ENCODE results near the gene TMEM51. TPM values are rescaled to one million over a fixed set of nuclear protein-coding genes. Genes with fewer than 3 reads are reported as not detected.

The TMEM51 gene
- total RNA-seq, 2 donors from 2014 or later: 26.5 to 36.9 TPM

DNA sequence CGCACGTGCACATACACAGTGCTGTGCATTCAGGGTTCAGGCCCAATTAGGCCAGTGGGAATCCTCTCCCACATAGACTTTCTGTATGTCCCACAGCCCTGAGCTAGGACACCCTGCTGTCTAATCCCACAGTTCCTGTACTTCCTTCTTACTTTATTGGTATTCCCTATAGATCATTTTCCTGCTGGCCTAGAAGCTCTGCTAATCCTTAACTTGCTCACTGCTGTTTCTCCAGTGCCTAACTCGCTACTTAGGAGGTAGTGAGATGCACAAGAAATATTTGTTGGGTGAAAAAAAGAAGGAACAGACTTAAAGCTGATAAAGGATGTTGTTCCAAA lies 59.4 kb downstream of the TMEM51 start:
- Histone ChIP-seq H3K36me3 (replicated peaks in 1 of 2; ENCODE audit: insufficient read depth in 1 of 2, low read depth in 2 of 2) (peaks cover 0 to 2% of the 10 kb centered on the region in 2 donors), H3K27me3 (no peaks in the 10 kb centered on the region), H3K4me3 (no peak overlapping the region), H3K4me1 (peaks cover 59% of the 10 kb centered on the region), H3K27ac (peak overlapping the region in 2 of 4 donors; percentile 23 to 42), H3K9me3 (no peaks in the 10 kb centered on the region)
- no peak for ATAC-seq
- TF ChIP-seq, protein P1, sequence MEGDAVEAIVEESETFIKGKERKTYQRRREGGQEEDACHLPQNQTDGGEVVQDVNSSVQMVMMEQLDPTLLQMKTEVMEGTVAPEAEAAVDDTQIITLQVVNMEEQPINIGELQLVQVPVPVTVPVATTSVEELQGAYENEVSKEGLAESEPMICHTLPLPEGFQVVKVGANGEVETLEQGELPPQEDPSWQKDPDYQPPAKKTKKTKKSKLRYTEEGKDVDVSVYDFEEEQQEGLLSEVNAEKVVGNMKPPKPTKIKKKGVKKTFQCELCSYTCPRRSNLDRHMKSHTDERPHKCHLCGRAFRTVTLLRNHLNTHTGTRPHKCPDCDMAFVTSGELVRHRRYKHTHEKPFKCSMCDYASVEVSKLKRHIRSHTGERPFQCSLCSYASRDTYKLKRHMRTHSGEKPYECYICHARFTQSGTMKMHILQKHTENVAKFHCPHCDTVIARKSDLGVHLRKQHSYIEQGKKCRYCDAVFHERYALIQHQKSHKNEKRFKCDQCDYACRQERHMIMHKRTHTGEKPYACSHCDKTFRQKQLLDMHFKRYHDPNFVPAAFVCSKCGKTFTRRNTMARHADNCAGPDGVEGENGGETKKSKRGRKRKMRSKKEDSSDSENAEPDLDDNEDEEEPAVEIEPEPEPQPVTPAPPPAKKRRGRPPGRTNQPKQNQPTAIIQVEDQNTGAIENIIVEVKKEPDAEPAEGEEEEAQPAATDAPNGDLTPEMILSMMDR (IDR thresholded peaks at IDR 0.05): no peak
- no peak for TF ChIP-seq POLR2A (IDR thresholded peaks at IDR 0.05)
- no peak for DNase-seq
- 52 to 68% methylated on average over 3 of the region's 3 CpGs for WGBS, 2 donors
- intact Hi-C loops (cut with DNase I): loop anchor here (10.0 kb wide), 1 partner anchor 52 kb away; no protein-coding TSS in a partner anchor

DNA sequence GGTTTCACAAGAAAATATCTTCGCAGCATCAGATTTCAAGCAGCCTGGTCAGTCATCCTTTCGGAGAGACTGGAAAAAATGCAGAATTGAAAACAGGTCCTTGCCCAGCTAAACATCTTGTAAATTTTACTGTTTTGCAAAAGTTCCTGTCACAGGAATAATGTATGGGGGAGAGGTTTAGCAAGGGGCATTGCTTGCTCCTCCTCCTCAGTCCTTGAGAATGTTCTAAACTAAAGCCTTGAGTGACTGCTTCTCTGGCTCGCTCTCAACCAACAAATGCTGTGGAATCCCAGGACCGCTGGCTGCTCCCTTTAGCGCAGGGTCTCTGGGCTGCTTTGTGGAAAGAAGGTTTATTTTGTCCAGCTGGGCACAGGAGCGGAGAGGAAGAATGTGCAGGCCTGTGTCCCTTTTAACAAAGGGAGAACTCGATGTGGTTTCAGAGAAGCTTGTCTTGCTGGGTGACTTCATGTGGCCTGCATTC lies 59.8 kb downstream of the TMEM51 start:
- H3K4me1 ChIP-seq: peaks cover 58% of the 10 kb centered on the region
- DNase-seq: no peak

GRCh38 chr1:15214527-15214926 lies 61.0 kb downstream of the TMEM51 start:
- peaks cover 53% of the 10 kb centered on the region for H3K4me1 ChIP-seq
- peak overlapping the region in 1 of 4 donors; percentile 20 for H3K27ac ChIP-seq
- H3K36me3 ChIP-seq (replicated peaks in 1 of 2; ENCODE audit: insufficient read depth in 1 of 2, low read depth in 2 of 2): peaks cover 0 to 5% of the 10 kb centered on the region in 2 donors
- H3K27me3 ChIP-seq: no peaks in the 10 kb centered on the region
- no peak for TF ChIP-seq POLR2A (IDR thresholded peaks at IDR 0.05)
- TF ChIP-seq, protein P1 (IDR thresholded peaks at IDR 0.05): no peak
- H3K4me3 ChIP-seq: no peak overlapping the region
- 68 to 89% methylated on average over 19 of the region's 19 CpGs for WGBS, 2 donors
- DNase-seq: no peak
- ATAC-seq: no peak
- intact Hi-C loops (cut with DNase I): loop anchor here (10.0 kb wide), 1 partner anchor 50 kb away; no protein-coding TSS in a partner anchor
- H3K9me3 ChIP-seq: no peaks in the 10 kb centered on the region

More for the DNA sequence above, 59.8 kb downstream of the TMEM51 start:
- Histone ChIP-seq H3K27me3 (no peaks in the 10 kb centered on the region), H3K36me3 (replicated peaks in 1 of 2; ENCODE audit: insufficient read depth in 1 of 2, low read depth in 2 of 2) (peaks cover 0 to 2% of the 10 kb centered on the region in 2 donors), H3K9me3 (no peaks in the 10 kb centered on the region), H3K27ac (peak overlapping the region in 1 of 4 donors; percentile 45), H3K4me3 (no peak overlapping the region)
- TF ChIP-seq, protein P1 (IDR thresholded peaks at IDR 0.05): no peak
- TF ChIP-seq POLR2A (IDR thresholded peaks at IDR 0.05): no peak
- 48 to 53% methylated on average over 7 of the region's 7 CpGs for WGBS, 2 donors
- ATAC-seq: peak; percentile 16
- intact Hi-C loops (cut with DNase I): loop anchor here (10.0 kb wide), 1 partner anchor 51 kb away; no protein-coding TSS in a partner anchor

GRCh38 chr1:15215116-15215515 lies 61.6 kb downstream of the TMEM51 start:
- WGBS, 2 donors: 81 to 89% methylated on average over 15 to 23 of the region's 23 CpGs
- TF ChIP-seq, protein P1 (IDR thresholded peaks at IDR 0.05): no peak
- TF ChIP-seq POLR2A (IDR thresholded peaks at IDR 0.05): no peak
- DNase-seq (no peak), ATAC-seq (no peak)
- no peaks in the 10 kb centered on the region for H3K27me3 ChIP-seq
- no peaks in the 10 kb centered on the region for H3K9me3 ChIP-seq
- H3K36me3 ChIP-seq (replicated peaks in 1 of 2; ENCODE audit: insufficient read depth in 1 of 2, low read depth in 2 of 2): peaks cover 3 to 5% of the 10 kb centered on the region in 2 donors
- H3K4me1 ChIP-seq: peaks cover 48% of the 10 kb centered on the region
- intact Hi-C loops (cut with DNase I): loop anchor here (10.0 kb wide), 1 partner anchor 50 kb away; no protein-coding TSS in a partner anchor
- H3K27ac ChIP-seq: no peak overlapping the region
- no peak overlapping the region for H3K4me3 ChIP-seq

DNA sequence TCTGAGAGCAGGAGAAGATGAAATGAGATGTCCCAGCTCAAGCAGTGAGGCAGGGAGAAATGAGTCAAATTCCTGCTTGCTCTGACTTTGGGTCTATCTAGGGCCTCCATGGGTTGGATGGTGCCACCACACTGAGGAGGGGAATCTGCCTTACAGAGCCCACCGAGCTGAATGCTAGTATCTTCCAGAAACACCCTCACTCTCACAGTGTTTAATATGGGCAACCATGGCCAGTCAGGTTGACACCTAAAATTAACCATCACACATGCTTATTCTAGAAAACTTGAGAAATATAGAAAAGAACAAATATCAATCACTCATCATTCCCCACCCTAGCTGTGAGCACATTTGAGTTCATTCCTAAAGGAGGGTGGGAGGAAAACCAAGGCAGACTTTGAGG lies 64.1 kb downstream of the TMEM51 start:
- TF ChIP-seq, protein P1 (IDR thresholded peaks at IDR 0.05): no peak
- TF ChIP-seq POLR2A (IDR thresholded peaks at IDR 0.05): no peak
- Histone ChIP-seq H3K9me3 (no peaks in the 10 kb centered on the region), H3K27ac (no peak overlapping the region), H3K36me3 (replicated peaks in 1 of 2; ENCODE audit: insufficient read depth in 1 of 2, low read depth in 2 of 2) (peaks cover 3 to 5% of the 10 kb centered on the region in 2 donors), H3K27me3 (no peaks in the 10 kb centered on the region), H3K4me3 (no peak overlapping the region), H3K4me1 (peaks cover 34% of the 10 kb centered on the region)
- intact Hi-C loops (cut with DNase I): loop anchor here (10.0 kb wide), 1 partner anchor 47 kb away; no protein-coding TSS in a partner anchor
- 100% methylated on average over 1 of the region's 1 CpG for WGBS, 2 donors
- DNase-seq: no peak
- no peak for ATAC-seq

All from body of pancreas (tissue), 4 donors.